Dermis microvascular lymphatic vessel endothelial cell (primary cell): ENCODE data around the gene MTHFD1. TPM values are rescaled to one million over a fixed set of nuclear protein-coding genes. Genes with fewer than 3 reads are reported as not detected.
"Not testable (repeated sequence)": the region's sequence is repeated elsewhere in the genome, so short reads cannot be mapped to it uniquely, and the experiment has no call there.

Experiments
- DNase-seq, 2 donors: peaks; one replicate each; pipeline versions ENCODE4 v3.0.0 to v3.0.0-alpha.2; 2010; ENCODE audit warnings: low read depth in 2 of 2
- total RNA-seq: library from RNA; depleted of rRNA; stranded (reverse); fragments of >200 nt; gene quantifications from 2 replicates; pipeline ENCODE4 v1.2.1, GENCODE V29; 2014

Gene MTHFD1
- total RNA-seq = 36.0 and 48.3 TPM in 2 replicates

DNA sequence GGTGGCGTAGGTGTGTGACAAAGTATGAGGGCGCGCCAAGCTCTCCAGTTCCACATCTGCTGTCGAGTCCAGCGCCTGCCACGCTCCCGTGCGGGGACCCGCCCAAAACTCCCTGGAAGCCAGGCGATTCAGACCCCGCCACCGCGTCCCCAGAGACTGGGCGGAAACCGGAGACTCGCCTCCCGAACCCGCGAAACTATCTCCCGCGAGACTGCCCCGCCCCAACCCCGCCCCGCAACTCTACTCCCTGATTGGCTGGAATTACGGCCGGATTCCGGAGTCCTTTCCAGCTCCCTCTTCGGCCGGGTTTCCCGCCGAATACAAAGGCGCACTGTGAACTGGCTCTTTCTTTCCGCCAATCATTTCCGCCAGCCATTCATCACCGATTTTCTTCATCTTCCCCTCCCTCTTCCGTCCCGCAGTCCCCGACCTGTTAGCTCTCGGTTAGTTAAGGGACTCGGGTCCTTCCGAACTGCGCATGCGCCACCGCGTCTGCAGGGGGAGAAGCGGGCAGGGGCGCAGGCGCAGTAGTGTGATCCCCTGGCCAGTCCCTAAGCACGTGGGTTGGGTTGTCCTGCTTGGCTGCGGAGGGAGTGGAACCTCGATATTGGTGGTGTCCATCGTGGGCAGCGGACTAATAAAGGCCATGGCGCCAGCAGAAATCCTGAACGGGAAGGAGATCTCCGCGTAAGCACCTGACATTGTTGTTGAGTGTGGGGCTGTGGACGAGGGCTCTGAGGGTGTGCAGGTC, at the start of gene MTHFD1:
MTHFD1 (plus strand) TSS at position 572 of the 751 bp plus-strand sequence; CDS start at position 647, 75 bp downstream.
- DNase-seq = peak; percentile 99

DNA sequence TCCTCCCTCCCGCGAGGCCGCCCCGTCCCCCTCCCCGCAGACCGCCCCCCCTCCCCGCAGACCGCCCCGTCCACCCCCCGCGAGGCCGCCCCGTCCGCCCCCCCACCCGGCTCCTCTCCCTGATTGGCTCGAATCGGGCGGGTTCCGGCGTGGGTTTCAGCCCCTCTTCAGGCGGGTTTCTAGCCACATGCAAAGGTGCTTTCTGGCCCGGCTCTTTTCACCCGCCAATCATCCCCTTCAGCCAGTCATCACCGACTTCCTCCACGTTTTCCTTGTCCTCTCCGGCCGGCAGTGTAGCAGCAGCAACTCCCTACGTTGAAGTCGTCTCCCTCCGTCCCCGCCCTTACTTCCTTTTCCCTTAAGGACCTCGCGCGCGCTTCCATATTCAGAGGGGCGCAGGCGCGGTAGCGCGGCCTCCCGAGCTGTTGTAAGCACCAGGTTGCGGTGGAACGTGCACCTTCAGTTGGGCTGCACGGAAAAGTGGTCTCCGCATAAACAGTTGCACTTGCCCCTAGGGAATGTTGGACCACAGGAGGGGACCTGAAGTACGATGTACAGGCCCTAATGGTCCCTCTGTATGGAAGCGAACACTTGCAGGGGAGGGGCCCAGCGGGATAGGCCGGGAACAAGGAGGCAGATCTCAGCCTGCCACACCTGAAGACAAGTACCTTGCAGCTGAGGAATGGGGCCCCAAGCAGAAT, 49.4 kb upstream of the MTHFD1 start:
- peak; percentile 82 to 99 for DNase-seq

DNA sequence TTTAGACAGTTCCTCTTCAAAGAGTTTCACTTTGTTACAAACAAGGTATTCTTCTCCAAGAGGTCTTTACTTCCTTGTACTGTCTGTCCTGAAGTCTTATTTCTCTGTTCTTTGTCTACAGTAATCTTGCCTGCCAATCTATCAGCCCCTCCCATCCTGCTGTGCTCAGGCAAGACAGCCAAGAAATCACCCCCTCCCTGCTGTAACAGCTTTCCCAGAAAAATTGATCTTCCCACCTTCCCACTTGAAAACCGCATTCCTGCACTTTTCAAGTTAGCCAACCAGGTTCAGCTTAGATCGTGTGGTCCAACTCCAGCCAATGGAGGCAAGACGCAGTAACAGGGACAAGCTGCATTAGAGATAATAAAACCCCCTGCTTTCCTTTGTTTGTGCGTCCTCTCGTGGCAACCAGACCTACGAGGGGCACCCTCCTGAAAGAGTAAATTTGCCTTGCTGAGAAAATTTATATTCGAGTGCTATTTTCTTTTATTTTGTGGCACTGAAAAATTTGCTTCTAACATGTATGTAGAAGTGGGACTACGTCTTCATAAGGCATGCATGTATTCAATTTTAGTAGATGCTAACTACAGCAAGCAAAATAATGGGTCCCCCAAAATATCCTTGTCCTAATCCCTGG, 47.5 kb upstream of the MTHFD1 start:
- no peak for DNase-seq

DNA sequence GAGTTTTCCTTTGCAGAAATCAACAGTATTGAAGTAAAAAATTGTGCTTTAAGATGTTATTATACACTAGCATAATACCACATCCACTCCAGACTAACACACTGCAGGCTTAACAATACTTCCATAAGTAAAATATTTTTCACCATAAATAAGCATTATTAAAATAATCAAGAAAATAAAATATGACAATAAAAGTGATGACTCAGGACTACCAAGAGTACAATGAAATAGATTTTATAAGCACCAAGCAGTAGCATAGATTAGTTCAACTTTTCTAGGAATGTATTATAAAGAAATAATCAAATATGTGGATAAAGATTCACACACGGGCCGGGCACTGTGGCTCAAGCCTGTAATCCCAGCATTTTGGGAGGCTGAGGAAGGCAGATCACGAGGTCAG, 40.4 kb upstream of the MTHFD1 start:
- no peak for DNase-seq

GRCh38 chr14:64349741-64350490, 38.2 kb upstream of the MTHFD1 start:
- DNase-seq = no peak

DNA sequence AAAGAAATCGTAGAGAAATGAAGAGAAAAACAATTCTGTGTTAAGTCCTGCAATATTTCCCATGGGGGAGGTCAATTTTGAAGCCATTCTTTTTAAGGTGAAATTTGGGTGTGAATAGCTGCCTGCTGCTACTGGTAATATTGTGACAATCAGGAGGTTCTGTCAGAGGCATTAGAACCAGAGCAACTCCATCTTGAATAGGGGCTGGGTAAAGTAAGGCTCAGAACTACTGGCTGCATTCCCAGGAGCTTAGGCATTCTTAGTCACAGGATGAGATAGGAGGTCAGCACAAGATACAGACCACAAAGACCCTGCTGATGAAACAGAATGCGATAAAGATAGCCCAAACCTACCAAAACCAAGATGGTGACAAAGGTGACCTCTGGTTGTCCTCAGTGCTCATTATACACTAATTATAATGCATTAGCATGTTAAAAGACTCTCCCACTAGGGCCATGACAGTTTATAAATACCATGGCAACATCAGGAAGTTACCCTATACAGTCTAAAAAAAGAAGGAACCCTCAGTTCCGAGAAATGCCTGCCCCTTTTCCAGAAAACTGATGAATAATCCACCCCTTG, 24.8 kb upstream of the MTHFD1 start:
- DNase-seq = peak in 1 of 2 donors; percentile 4

GRCh38 chr14:64364907-64365306, 23.2 kb upstream of the MTHFD1 start:
- DNase-seq = no peak

GRCh38 chr14:64365358-64365889, 22.7 kb upstream of the MTHFD1 start:
- not testable (repeated sequence) for DNase-seq

DNA sequence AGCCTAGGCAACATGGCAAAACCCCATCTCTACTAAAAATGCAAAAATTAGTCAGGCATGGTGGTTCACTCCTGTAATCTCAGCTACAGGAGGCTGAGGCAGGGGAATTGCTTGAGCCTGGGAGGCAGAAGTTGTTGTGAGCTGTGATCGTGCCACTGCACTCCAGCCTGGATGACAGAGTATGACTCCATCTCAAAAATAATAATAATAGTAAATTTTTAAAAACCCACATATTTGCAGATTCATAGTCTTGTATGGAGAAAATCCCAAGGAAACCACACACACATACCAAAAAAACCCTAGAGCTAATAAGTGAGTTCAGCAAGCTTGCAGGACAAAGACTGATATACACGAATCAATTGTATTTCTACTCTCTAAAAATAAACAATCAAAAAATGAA, 19.0 kb upstream of the MTHFD1 start:
- no peak for DNase-seq

GRCh38 chr14:64387232-64387781, 846 bp upstream of the MTHFD1 start:
- peak in 1 of 2 donors; percentile 29 for DNase-seq

- DNase-seq = peak; percentile 3 to 45
These were observed 556 bp downstream of the MTHFD1 start for GRCh38 chr14:64388533-64389285.

GRCh38 chr14:64391113-64391725, 3.1 kb downstream of the MTHFD1 start:
- DNase-seq = no peak

DNA sequence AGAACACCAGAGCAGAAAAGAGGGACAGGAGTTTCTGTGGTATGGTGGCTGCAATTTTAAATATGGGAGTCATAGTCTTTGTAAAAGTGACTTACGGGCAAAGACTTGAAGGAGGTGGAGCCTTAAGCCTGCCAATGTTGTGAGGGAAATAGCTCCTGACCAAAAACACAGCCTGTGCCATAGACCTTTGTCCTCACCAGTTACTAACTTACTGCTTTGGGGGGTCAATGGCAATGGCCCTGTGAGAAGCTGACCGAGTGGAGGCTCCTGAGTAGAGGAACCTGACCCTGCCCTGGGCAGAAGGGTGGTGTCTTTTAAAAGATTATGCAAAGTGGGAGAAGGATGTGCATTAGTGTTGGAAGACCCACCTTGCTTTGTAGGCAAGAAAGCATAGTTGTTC, 3.8 kb downstream of the MTHFD1 start:
- DNase-seq = no peak

- not testable (repeated sequence) for DNase-seq
These were observed 5.1 kb downstream of the MTHFD1 start for GRCh38 chr14:64393189-64393726.

DNA sequence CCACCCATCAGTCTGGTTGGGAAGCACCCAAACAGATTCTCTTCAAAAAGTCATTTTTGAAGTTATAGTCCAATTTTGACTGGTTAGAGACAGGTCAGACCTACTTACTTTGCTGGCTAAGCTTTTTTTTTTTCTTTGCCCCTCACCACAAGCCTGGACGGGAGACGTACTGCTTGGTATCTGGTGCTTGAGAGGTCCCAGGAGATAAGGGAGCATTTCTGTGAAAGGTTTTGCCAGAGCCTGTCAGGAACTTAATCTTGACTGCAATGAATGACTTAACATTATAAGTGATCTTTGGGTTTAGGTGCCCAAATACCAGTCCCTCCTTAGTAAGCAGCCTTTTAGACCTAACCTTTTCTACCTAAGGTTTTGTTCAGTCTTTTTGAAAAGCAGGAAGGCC, 6.3 kb downstream of the MTHFD1 start:
- no peak for DNase-seq

- DNase-seq = no peak
These were observed 7.0 kb downstream of the MTHFD1 start for GRCh38 chr14:64394977-64395633.

- no peak for DNase-seq
These were observed 12.8 kb downstream of the MTHFD1 start for GRCh38 chr14:64400829-64401459.

DNA sequence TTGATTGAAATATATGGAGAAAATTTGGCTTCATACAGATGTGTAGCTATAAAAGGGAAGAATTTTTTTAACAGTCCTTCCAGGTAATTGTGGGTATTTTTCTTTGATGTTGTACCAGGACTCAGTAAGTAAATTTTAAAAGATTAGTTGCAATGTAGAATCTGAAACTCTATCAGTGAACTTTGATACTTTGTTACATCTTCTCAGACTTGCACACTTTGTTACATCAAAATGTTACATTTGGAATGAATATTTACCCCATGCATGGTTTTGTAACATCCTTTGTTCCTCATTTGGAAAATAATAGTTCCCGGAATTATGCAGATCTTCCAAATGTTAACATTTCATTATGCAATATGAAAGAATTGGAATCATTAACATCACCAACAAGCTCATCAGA, 13.8 kb downstream of the MTHFD1 start:
- DNase-seq = no peak
